HTR-8/SVneo (cell line): Measurements from ENCODE around the gene ALDH2.
"Not testable (repeated sequence)": the region's sequence is repeated elsewhere in the genome, so short reads cannot be mapped to it uniquely, and the experiment has no call there.

ENCODE experiments used
- DNase-seq: peaks from one replicate; pipeline ENCODE4 v3.0.0; 2011; ENCODE audit warnings: low spot score, mixed read lengths; ENCODE audit not compliant: insufficient read length
- FAIRE-seq: peaks from 2 replicates; lab custom pipeline; 2011; peaks lifted over from hg19 to GRCh38; lab: Jason Lieb, UNC

ALDH2 gene

GRCh38 chr12:111757361-111758119, 9.2 kb upstream of the ALDH2 start:
- DNase-seq: peak; percentile 33
- FAIRE-seq: no peak

GRCh38 chr12:111758120-111758561, 8.6 kb upstream of the ALDH2 start:
- FAIRE-seq (no peak), DNase-seq (no peak)

GRCh38 chr12:111759271-111759670, 7.5 kb upstream of the ALDH2 start:
- FAIRE-seq (no peak), DNase-seq (no peak)

- FAIRE-seq (no peak), DNase-seq (no peak)
Measured at GRCh38 chr12:111759991-111760390, 6.7 kb upstream of the ALDH2 start.

- no peak for FAIRE-seq
- DNase-seq: no peak
Measured at GRCh38 chr12:111761099-111761498, 5.6 kb upstream of the ALDH2 start.

GRCh38 chr12:111761706-111762105, 5.0 kb upstream of the ALDH2 start:
- FAIRE-seq: no peak

GRCh38 chr12:111763552-111763951, 3.2 kb upstream of the ALDH2 start:
- not testable (repeated sequence) for DNase-seq, FAIRE-seq

More at GRCh38 chr12:111761706-111762105, 5.0 kb upstream of the ALDH2 start:
- no peak for DNase-seq

- DNase-seq (no peak), FAIRE-seq (no peak)
Measured at GRCh38 chr12:111764120-111764821, 2.5 kb upstream of the ALDH2 start.

GRCh38 chr12:111767362-111768158, 827 bp downstream of the ALDH2 start:
- FAIRE-seq (no peak), DNase-seq (no peak)

- no peak for FAIRE-seq
- no peak for DNase-seq
Measured at GRCh38 chr12:111768159-111768895, 1.6 kb downstream of the ALDH2 start.

GRCh38 chr12:111769599-111769998, 2.9 kb downstream of the ALDH2 start:
- DNase-seq (no peak), FAIRE-seq (no peak)

- no peak for DNase-seq
- no peak for FAIRE-seq
Measured at GRCh38 chr12:111773801-111774551, 7.2 kb downstream of the ALDH2 start.

GRCh38 chr12:111775205-111776193, 8.8 kb downstream of the ALDH2 start:
- DNase-seq (peak; percentile 44), FAIRE-seq (no peak)

- no peak for DNase-seq
- no peak for FAIRE-seq
Measured at GRCh38 chr12:111776836-111777344, 10.2 kb downstream of the ALDH2 start.

- DNase-seq (no peak), FAIRE-seq (no peak)
Measured at GRCh38 chr12:111777345-111778045, 10.8 kb downstream of the ALDH2 start.

GRCh38 chr12:111780166-111780565, 13.4 kb downstream of the ALDH2 start:
- DNase-seq: no peak
- no peak for FAIRE-seq

GRCh38 chr12:111780615-111781014, 13.9 kb downstream of the ALDH2 start:
- FAIRE-seq: no peak
- no peak for DNase-seq
